NB4 (cell line): ENCODE results near the gene PDCD4.

Source experiments
- MYC ChIP-seq: IDR thresholded peaks from 2 replicates; pipeline ENCODE4 v1.6.1; 2011; ENCODE audit warnings: low read depth, low read length
- POLR2A ChIP-seq: IDR thresholded peaks from 2 replicates; pipeline ENCODE4 v1.6.1; 2011; ENCODE audit warnings: mild to moderate bottlenecking; ENCODE audit not compliant: insufficient read length; ENCODE audit errors: extremely low read depth
- TF ChIP-seq, protein P1 (sequence below): IDR thresholded peaks from one replicate; pipeline ENCODE4 v1.5.1; 2012; ENCODE audit warnings: low read depth, low read length

- TF ChIP-seq, protein P1, sequence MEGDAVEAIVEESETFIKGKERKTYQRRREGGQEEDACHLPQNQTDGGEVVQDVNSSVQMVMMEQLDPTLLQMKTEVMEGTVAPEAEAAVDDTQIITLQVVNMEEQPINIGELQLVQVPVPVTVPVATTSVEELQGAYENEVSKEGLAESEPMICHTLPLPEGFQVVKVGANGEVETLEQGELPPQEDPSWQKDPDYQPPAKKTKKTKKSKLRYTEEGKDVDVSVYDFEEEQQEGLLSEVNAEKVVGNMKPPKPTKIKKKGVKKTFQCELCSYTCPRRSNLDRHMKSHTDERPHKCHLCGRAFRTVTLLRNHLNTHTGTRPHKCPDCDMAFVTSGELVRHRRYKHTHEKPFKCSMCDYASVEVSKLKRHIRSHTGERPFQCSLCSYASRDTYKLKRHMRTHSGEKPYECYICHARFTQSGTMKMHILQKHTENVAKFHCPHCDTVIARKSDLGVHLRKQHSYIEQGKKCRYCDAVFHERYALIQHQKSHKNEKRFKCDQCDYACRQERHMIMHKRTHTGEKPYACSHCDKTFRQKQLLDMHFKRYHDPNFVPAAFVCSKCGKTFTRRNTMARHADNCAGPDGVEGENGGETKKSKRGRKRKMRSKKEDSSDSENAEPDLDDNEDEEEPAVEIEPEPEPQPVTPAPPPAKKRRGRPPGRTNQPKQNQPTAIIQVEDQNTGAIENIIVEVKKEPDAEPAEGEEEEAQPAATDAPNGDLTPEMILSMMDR: no peak
- TF ChIP-seq POLR2A (no peak), MYC (no peak)
Measured at GRCh38 chr10:110880012-110880411, 8.3 kb downstream of the PDCD4 start.
